BE2C (cell line): ENCODE results near the gene P2RY6.

Source experiments
- DNase-seq: peaks from one replicate; pipeline ENCODE4 v3.0.0-alpha.2; 2020
- H3K27me3 ChIP-seq: fragments of 250-450 bp; sonication (Bioruptor Pico); 2 replicates; pipeline ENCODE4 v1.5.1; 2020; ENCODE audit warnings: mild to moderate bottlenecking
- H3K36me3 ChIP-seq: fragments of 250-450 bp; sonication (Bioruptor Pico); 2 replicates; pipeline ENCODE4 v1.5.1; 2020; ENCODE audit warnings: mild to moderate bottlenecking
- H3K4me1 ChIP-seq: fragments of 250-450 bp; sonication (Bioruptor Pico); 2 replicates; pipeline ENCODE4 v1.5.1; 2020
- H3K4me3 ChIP-seq: 2 replicates; pipeline ENCODE4 v1.5.1; 2011; ENCODE audit warnings: low read depth, low read length
- H3K9me3 ChIP-seq: fragments of 250-450 bp; sonication (Bioruptor Pico); 2 replicates; pipeline ENCODE4 v1.5.1; 2020
- TF ChIP-seq, protein P1 (sequence below): IDR thresholded peaks from 2 replicates; pipeline ENCODE4 v1.5.1; 2012; ENCODE audit warnings: mild to moderate bottlenecking, low read depth, low read length

P2RY6 gene

DNA sequence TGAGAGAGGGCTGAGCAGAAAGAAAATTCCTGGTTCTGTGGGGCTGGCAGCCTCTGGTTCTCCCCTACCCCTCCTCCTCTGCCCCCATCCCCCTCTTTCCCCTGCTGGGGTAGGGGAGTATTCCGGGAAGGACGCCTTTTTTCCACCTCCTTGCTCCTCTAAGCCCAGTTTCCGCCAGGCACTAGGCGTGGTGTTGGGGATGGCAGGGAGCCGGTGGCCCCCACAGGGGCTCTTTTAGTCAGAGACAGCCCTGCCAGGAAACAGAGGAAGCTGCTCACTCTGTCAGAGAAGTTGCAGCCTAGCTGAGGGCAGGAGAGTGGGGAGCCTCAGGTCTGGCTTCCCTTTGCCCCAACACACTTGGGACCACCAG, 20.4 kb downstream of the P2RY6 start:
- Histone ChIP-seq H3K36me3 (peaks cover 33% of the 10 kb centered on the region), H3K27me3 (no peaks in the 10 kb centered on the region), H3K9me3 (no peaks in the 10 kb centered on the region), H3K4me3 (no peak overlapping the region), H3K4me1 (peaks cover 23% of the 10 kb centered on the region)
- TF ChIP-seq, protein P1, sequence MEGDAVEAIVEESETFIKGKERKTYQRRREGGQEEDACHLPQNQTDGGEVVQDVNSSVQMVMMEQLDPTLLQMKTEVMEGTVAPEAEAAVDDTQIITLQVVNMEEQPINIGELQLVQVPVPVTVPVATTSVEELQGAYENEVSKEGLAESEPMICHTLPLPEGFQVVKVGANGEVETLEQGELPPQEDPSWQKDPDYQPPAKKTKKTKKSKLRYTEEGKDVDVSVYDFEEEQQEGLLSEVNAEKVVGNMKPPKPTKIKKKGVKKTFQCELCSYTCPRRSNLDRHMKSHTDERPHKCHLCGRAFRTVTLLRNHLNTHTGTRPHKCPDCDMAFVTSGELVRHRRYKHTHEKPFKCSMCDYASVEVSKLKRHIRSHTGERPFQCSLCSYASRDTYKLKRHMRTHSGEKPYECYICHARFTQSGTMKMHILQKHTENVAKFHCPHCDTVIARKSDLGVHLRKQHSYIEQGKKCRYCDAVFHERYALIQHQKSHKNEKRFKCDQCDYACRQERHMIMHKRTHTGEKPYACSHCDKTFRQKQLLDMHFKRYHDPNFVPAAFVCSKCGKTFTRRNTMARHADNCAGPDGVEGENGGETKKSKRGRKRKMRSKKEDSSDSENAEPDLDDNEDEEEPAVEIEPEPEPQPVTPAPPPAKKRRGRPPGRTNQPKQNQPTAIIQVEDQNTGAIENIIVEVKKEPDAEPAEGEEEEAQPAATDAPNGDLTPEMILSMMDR = no peak
- DNase-seq = no peak

DNA sequence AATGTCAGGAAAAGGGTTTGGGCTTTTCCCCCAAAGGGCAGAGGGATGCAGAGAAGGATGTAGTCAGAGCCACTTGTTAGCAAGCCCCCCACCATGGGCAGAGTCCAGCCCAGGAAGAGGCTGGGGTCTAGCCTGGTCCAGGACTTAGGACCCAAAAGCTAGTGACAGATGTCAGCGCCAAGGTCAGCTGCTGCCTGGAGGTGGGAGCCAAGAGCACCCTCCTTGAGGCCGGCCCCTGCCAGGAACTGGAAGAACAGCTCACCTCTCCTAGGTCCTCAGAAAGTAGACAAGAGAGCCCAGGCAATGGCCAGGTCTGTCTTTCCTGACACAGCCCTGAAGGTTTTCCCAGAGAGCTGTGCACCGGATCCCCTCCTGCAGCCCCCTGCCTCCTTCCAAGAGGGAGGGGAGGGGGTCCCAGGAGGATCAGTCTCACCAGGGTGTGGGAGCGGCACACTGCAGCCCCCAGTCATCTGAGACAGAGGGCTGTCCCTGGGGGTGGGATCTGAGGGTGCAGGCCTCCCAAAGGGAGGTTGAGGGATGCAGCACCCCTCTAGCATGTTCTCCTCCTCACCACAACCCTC, 21.3 kb downstream of the P2RY6 start:
- no peaks in the 10 kb centered on the region for H3K9me3 ChIP-seq
- no peak for DNase-seq
- H3K27me3 ChIP-seq = no peaks in the 10 kb centered on the region
- H3K36me3 ChIP-seq = peaks cover 43% of the 10 kb centered on the region
- TF ChIP-seq, protein P1 = no peak
- peaks cover 13% of the 10 kb centered on the region for H3K4me1 ChIP-seq
- H3K4me3 ChIP-seq = no peak overlapping the region

DNA sequence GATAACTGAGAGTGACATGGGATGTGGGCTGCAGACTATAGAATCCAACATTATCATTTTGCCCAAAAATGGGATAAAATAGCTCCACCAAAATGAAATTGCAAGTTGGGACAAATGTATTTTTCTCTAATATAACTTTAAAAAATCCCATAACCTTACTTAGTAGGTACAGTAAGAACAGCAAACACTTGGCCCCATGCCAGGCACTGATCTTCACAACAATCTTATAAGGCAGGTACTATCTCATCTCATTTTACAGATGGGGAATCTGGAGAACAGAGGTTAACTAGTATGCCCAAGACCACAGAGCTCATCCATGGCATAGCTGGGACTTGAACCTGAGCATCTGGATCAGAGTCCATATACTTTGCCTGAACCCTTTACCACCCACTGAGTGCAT, 22.5 kb downstream of the P2RY6 start:
- DNase-seq = no peak
- H3K4me3 ChIP-seq = no peak overlapping the region
- peaks cover 6% of the 10 kb centered on the region for H3K4me1 ChIP-seq
- TF ChIP-seq, protein P1 = no peak
- peaks cover 47% of the 10 kb centered on the region for H3K36me3 ChIP-seq
- no peaks in the 10 kb centered on the region for H3K9me3 ChIP-seq
- H3K27me3 ChIP-seq = no peaks in the 10 kb centered on the region

DNA sequence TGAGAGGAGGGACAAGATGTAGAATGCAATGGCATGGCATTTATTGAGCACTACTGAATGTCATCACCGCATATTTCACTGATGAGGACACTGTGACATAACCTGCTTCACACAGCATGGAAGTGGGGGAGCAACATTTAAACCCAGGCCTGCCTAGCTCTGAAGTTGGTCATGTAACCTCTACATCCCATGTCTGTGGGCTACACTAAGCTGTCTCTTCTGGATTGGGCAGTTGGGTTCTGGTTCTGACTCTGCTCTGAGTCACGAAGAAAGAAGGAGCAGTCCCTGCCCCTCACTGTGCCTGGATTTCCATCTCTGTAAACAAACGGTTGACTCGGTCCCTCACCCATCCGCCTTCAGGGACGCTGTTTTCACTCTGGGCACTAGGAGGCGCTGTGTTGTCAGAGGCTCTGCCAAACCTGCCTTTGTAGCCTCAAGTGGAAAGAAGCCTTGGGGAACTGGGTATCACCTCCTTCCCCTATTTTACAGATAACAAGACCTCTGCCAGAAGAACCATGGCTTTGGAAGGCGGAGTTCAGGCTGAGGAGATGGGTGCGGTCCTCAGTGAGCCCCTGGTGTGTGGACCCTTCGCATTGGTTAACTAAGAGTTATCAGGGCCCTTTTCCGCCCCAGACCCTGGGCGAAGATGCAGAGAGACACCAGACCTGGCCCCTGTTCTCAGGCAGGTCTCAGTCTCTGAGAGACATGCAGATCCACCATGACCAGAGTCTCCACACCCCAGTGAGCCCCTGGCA, 23.3 kb downstream of the P2RY6 start:
- Histone ChIP-seq H3K4me1 (peaks cover 3% of the 10 kb centered on the region), H3K27me3 (no peaks in the 10 kb centered on the region), H3K36me3 (peaks cover 51% of the 10 kb centered on the region), H3K4me3 (no peak overlapping the region), H3K9me3 (no peaks in the 10 kb centered on the region)
- peak; percentile 76 for DNase-seq
- TF ChIP-seq, protein P1 = peak; percentile 98

DNA sequence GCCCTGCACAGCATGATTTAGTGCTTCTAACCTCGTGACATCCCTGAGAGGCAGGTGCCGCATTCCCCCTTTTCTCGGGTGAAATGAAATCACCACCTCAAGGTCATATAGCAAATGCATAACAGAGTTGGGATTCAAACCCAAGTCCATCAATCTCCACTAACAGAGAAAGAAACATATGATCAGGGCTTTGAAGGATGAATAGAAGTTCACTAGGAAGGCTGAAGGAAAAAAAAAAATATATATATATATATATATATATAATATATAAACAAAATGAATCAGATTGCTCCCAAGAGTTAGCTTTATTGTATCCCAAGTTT, 23.8 kb downstream of the P2RY6 start:
- Histone ChIP-seq H3K36me3 (peaks cover 51% of the 10 kb centered on the region), H3K4me3 (no peak overlapping the region), H3K27me3 (no peaks in the 10 kb centered on the region), H3K4me1 (peaks cover 3% of the 10 kb centered on the region), H3K9me3 (no peaks in the 10 kb centered on the region)
- TF ChIP-seq, protein P1 = no peak
- DNase-seq = no peak

DNA sequence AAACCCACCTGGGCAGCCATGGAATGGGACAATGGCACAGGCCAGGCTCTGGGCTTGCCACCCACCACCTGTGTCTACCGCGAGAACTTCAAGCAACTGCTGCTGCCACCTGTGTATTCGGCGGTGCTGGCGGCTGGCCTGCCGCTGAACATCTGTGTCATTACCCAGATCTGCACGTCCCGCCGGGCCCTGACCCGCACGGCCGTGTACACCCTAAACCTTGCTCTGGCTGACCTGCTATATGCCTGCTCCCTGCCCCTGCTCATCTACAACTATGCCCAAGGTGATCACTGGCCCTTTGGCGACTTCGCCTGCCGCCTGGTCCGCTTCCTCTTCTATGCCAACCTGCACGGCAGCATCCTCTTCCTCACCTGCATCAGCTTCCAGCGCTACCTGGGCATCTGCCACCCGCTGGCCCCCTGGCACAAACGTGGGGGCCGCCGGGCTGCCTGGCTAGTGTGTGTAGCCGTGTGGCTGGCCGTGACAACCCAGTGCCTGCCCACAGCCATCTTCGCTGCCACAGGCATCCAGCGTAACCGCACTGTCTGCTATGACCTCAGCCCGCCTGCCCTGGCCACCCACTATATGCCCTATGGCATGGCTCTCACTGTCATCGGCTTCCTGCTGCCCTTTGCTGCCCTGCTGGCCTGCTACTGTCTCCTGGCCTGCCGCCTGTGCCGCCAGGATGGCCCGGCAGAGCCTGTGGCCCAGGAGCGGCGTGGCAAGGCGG, 24.5 kb downstream of the P2RY6 start:
- Histone ChIP-seq H3K4me3 (no peak overlapping the region), H3K36me3 (peaks cover 48% of the 10 kb centered on the region), H3K4me1 (peaks cover 3% of the 10 kb centered on the region), H3K27me3 (no peaks in the 10 kb centered on the region), H3K9me3 (no peaks in the 10 kb centered on the region)
- TF ChIP-seq, protein P1 = no peak
- DNase-seq = no peak
